Measurements from ENCODE around the gene DPP10.
"Not testable (repeated sequence)": the region's sequence is repeated elsewhere in the genome, so short reads cannot be mapped to it uniquely, and the experiment has no call there.

The DPP10 gene

DNA sequence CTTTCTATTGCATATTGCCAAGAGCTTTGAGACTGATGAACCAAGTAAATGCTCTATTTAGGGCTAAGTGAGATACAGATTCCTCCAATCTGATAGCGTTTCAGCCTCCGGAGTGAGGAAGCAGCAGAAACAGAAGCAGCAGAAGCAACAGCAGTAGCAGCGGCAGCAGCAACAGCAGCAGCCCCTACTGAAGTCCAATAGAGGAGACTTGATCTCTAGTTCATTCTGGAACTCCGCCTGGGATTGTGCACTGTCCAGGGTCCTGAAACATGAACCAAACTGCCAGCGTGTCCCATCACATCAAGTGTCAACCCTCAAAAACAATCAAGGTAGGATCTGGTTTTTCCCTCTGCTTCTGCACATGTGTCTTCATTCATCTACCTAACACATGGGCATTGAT, at the start of gene DPP10:
DPP10 (plus strand) TSS at position 132 of the 400 bp plus-strand sequence.
- DNase-seq: peak; percentile 69

DNA sequence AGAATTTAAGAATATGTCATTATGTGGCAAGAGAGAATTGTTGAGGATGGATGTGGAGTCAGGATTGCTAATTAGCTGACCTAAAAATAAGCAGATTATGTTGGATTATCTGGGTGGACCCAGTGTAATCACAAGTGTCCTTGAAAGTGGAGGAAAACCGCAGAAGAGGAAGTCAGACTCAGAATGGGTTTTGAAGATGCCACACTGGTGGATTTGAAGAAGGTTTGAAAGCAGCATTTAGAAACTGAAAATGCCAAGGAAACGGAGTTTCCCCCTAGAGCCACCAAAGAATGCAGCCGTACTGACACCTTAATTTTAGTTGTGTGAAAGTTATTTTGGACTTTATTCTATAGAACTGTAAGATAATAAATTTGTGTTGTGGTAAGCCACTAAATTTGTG, 41.6 kb upstream of the DPP10 start:
- no peak for DNase-seq

DNA sequence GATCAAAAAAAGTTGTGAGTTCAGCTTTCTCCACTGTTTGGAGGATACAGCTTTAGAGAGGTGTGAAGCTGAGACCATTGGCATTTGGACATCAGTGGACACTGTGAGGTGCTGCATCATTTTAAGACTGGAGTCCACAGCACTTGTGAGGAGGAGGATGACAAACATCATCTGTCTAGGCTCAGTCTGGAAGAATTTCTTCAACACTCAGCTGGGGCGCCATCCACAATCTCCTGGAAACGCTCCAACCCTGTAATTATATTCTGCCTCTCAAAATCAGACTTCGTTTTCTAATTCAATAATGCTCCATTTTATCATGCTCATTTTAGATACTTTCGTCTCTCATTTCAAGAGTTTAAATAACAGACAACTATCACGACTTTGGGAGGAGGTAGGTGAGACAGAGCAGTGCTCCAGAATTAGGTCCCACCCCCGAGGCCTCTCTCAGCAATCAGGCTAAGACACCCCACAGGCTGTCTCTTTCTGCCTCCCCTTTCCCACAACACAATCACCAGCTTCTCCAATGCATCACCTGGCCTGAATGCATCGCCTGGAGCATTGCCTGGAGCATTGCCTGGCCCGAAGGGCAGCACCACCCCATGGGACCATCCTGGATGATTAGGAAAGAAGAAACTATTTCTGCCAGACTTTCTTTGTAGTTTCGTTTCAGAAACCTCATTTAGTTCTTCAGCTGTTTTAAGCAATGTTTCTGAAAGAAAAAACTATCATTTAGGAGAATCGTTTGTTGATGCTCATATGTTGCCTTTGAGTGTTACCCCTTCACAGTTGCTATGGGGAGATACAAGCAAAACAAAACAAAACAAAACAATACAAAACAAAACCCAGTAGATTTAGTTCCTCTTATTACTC, 37.0 kb upstream of the DPP10 start:
- DNase-seq: peak; percentile 21

DNA sequence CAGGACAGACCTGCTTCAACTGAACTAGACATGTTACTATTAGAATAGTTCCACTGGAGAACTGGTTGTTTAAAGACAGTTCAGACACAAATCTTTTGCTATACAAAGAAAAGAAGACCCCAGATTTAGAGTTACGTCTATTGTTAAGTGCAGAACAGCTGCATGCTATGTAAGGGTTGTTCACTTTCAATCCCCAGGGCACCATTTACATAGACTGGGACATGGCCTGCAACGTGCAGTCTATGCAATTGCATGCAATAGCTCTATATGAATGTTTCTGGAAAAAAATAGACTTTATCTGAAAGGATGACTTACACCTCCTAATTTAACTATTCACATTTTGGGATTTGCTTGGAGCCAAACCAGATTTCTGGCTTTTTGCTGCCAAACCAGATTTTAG, 36.1 kb upstream of the DPP10 start:
- no peak for DNase-seq

DNA sequence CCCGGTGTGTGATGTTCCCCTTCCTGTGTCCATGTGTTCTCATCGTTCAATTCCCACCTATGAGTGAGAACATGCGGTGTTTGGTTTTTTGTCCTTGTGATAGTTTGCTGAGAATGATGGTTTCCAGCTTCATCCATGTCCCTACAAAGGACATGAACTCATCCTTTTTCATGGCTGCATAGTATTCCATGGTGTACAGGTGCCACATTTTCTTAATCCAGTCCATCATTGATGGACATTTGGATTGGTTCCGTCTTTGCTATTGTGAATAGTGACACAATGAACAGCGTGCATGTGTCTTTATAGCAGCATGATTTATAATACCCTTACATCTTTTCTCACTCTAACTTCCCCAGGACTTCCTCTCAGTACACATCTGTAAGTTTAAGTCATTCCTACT, 35.1 kb upstream of the DPP10 start:
- DNase-seq: not testable (repeated sequence)

DNA sequence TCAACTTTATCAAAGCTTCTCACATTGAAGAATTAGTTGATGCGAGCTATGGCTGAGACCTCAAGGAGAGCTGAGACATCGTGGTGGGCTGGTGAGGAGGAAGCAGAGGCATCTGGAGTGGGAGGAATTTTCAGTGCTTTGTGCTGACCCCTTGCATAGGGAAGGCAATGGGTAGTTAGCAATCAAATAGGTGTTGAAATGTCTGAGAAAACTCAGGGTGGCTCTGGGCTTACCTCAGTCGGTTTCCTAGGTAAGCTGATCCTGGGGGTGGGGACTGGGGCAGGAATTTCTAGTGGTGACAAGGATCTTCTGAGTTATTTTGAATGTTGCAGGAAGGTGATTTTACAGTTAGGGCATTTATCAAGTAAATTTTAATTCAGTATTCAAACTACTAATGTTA, 20.7 kb upstream of the DPP10 start:
- DNase-seq: no peak

DNA sequence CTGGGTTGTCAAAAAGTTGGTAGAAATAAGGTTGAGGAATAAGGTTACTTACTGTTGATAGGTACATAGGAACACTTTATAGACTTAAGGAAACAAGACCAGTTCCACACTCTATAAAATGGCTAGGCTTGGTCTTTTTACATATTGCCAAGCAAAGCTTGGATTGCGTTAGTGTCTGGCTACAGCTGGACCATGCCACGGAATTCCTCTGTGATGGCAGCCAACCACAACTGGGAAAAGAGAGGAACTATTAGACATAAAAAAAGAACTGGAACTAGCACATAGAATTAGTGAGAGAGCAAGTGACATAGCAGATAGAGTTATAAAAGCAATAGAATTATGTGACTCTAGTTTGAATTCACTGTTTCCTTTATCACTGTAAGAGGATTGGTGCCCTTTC, 17.7 kb upstream of the DPP10 start:
- no peak for DNase-seq

DNA sequence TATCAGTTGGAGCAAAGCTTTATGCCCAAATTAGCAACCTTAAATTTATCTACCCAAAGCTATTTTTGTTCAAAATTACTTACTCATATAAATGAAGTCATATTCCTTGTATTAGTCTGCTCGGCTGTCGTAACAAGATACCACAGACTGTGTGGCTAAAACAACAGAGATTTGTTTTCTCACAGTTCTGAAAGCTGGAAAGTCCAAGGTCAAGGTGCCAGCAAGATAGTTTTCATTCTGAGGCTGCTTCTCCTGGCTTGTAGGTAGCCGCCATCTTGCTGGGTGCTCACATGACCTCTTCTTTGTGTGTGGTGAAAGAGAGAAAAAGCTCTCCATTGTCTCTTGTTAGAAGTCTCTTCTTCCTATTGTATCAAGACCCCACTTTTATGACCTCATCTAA, 15.7 kb upstream of the DPP10 start:
- DNase-seq: no peak

DNA sequence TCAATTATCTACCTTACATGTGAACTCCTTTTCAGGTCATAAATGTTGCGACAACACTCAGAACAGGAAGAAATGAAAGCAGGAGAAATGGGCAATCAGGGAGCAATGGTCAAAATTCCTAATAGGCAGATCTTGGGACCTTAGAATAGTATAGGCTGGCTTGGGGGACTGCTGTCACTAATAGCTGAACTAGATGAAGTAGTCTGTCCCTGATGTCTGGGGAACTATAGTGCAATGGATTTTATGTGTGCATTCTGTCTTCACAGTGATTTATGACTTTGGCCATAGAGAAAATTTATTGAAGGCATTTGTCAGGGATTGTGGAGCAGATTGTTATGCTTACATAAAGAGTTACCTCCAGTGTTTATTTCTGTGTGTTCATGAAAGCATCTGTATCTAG, 6.1 kb upstream of the DPP10 start:
- no peak for DNase-seq

DNA sequence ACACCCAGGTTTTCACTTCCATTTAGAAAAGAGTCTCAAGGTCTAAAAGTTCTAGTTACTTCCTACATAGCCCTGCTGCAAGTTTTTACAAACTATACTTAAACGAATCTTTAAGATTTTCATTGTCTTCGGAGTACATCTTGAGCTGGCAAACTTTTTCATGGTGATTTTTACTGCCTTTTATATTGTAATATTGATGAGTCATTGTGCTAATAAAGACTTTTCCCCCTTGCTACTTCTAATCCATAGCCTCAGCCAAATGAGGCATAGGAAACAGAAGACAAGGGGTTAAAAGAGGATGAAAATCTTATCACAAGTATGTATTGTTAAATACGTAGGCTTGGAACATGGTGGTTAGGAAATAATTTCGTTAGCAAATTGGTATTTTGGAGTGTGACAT, 4.1 kb downstream of the DPP10 start:
- no peak for DNase-seq

DNA sequence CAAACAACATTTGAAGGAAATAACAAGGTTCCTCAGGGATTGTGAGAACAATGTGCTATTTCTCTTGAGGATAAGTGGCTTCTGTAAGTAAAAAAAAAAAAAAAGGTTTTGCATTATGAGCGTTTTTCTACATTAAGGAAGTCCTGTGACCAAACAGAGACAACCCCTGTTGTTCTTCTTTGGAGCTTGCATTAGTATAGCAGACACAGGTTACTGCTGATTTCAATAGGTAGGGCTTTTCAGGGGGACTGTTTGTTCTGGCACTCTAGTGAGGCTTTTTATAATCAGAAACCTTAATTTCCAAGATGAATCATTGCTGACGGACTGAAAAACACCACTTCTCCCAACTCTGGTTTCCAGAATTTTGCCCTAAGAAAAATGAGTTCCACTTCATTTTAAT, 8.2 kb downstream of the DPP10 start:
- DNase-seq: no peak

DNA sequence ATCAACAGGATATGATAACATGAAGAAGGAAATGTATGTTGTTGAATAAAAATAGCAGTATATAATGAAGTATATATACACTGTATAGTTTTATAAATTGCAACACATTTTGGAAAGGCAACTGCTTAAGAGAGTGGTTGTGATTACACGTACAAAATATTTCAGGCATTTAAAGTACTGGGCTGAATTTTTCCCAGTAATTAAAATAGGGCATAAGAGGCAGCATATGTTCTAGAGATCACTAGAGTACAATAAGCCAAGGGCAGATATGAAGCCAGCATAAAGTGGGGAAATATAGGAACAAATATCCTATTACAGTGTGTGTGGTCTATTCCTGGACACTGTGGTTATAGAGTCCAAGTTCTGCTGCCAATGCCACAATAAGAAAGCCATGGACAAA, 14.1 kb downstream of the DPP10 start:
- no peak for DNase-seq

DNA sequence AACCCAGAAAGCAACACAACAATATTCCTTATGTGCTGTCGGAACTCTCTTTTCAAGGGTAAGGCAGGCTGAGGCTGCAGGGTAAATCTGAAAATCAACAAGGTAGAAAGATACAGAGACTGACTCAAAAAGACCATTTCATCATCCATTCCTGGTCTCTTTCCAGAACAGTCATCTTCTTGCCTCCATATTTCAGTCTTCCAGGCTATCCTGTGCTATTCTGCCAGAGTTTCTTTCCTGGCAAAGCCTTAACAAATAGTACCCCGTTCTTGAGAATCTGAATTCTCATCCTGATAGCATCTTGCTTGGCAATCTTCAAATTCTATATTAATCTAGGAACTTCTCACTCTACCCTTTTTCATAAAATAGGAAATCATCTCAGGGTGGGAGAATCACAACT, 15.5 kb downstream of the DPP10 start:
- no peak for DNase-seq

DNA sequence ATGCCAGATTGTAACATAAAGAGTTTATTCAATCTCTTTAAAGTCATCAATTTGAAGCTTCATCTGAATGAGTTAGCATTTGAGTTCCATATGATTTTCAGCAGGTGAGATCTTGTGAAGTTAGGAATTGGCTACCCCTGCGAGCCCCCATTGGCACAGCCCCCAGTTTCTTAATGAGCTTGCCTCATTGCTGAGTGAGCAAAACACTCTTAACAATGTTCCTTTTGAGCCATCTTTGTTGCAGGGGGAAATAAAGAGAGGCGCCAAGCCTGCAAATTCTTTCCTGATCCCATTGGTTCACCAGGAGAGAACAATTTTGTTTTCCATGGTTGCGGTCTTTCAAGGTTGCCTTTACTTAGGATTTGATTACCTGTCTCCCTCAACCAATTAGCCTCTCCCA, 18.7 kb downstream of the DPP10 start:
- no peak for DNase-seq

DNA sequence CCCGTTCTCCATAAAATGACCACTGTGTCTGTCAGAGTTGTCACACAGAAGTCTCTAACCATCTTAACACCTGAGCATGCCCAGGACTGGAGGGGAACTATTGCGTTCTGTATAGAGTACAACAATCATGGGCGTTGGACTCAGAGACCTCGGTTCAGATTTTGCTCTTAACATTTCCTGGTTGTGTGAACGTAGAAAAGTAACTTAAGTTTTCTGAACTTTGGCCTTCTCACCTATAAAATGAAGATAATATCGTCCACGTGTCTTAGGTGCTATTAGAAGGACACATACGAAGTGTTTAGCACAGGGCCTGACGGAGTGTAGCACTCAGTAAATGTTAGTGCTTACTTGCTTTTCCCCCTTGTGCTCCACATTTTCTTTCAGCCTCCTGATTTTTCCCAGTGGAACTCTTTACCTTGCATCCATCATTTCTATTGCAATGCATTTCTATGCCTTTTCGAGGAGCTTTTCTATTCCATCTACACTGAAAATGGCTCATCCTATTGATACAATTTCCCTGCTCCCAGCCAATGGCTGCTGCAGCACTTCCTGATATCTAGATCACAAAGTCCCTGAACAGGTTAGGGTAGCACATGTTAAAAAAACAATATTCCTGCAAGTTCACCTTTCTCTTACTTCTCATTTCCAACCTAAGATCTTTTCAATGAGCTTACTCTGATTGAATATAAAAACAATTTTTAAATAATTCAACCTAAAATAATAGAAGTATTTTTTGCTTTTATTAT, 22.7 kb downstream of the DPP10 start:
- DNase-seq: no peak

DNA sequence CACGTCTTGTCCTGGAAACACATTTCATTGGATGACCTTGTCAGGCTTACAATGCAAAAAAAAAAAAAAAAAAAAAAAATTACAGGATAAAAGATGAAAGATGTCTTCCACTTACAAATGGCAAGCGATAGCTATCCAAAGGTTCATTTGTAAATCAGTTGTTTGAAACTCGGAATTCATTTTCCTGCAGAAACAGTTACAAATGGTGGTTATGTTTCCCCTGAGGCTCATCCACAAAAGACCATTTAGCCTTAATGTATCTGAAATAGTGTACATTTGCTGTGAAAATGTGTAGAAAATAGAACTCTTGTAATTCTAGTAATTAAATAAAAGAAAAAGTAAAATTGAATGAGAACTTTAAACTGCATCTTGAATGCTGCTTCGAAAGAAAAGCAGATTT, 25.9 kb downstream of the DPP10 start:
- DNase-seq: no peak

DNA sequence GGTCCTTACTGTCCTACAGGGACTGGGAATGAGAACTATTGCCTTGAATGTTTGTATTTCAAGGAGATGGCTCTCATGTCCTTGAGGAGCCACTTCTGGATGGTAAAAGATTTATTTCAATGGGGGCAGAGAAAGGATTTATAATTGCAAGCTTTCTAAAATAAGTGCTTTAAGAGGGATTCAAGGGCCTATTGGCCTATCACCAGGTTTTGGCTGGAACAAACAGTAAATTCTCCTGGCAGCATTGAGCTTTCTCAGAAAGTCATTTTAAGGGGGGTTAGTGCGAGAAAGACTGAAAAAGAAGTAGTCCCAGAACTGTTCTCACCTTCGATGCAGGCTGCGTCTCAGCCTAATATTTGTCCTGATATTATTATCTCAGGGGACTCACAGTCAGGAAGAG, 29.8 kb downstream of the DPP10 start:
- DNase-seq: no peak

DNA sequence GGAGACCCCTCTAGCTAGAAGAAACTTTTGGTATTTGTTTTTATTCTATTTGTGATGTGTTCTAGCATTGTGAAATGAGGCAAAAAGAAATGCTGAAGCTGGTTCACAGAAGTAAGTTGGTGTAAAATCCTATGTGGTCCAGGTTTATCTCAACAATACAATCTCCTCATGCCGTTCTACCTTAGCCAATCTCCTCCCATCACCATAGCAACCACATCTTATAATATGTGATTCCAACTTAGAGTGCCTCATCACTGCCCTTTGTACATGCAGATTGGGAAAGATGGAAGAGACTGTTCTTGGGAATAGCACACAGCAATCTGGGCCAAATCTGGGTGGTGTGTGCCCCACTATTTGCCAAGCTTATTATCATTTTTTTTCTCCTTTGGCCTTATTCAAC, 30.3 kb downstream of the DPP10 start:
- no peak for DNase-seq

DNA sequence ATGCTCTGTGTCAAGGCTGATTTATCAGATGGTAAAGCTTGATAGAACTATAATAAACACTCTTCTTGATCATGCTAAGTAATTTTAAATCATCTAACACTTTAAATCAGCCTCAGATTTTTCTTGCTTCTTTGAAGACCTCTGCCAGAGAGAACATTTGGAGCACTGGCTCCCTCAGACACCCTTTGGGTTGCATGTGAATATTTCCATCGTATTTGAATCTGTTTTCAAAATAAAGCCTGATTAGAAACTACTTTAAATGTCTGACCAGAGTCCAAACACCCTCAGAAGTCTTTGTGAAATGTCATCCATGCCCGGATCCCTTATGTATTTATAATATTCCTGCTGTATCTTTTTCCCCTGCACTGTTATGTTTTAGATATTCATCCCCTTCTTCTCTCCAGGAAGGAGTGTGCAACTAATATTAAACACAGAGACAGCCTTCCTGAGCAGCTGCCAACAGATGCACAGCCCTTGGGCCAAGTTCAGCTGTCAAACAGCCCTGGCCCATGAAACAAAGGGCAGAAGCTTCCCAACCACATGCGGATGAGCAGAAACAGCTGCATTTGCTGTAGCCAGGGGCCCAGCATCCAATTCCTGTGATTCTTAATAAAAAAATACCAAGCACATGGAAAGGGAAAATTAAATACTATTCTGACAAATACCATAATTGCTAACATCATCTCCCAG, 46.5 kb downstream of the DPP10 start:
- peak; percentile 81 for DNase-seq

DNA sequence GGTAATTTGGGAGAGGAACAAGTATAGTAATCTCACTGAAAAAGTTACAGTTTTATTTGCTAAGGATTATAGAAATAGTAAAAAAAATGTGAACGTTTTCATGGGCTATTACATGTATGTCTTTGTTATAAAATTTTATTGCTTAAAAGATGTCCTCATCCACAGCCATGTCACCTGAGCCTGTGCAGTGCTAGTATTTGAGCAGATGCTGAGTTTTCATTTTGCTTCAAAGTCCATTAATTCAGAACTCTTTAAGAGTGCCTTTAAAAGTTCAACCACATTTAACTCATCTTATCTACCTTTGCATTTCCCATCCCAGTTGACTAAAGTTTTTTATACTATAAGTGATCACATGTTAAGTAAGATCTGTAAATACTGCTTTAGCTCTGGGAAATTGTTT, 52.6 kb downstream of the DPP10 start:
- no peak for DNase-seq

DNA sequence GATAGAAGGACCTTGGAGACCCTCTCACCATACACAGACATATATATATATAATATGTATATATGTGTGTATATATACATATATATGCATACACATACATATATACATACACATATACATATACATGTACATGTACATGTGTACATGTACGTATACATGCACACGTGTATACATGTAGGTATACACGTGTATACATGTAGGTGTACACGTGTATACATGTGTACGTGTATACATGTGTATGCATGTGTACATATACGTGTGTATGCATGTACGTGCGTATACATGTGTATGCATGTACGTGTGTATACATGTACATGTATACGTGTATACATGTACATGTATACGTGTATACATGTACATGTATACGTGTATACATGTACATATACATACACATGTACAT, 54.5 kb downstream of the DPP10 start:
- no peak for DNase-seq

DNA sequence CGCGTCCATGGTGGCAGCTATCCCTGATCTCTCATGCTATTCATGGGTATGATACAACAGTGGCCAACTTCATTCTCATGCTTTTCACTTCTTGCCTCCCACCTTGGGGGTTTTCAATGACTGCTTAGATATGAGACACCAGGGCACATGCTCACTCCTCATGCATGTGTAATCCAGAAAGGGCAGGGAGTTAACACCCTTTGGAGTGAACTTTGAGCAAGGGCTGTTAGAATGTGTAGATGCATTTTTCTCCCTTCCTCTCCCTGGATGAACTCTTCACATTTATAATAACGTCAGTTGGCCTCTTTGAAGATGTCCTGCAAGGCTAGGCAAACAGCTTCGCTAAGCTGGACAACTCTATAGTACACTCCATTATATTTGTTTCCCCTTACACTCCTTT, 56.7 kb downstream of the DPP10 start:
- DNase-seq: no peak

DNA sequence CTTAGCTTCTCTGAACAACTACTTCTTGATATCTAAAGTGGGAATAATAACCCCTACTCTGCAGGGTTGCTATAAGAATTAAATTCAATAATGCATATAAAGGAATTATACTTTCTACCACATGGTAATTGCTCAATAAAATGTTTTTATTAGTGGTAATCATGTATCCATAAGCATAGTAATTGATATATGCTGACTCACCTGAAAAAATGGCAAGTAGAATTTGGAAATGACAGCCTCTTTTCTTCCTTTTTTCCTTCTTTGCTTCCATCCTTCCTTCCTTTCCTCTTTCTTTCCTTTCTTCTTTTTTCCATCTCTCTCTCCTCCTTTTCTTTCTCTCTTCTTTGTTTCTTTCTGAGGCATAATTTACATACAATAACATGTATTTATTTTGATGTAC, 65.3 kb downstream of the DPP10 start:
- DNase-seq: no peak

DNA sequence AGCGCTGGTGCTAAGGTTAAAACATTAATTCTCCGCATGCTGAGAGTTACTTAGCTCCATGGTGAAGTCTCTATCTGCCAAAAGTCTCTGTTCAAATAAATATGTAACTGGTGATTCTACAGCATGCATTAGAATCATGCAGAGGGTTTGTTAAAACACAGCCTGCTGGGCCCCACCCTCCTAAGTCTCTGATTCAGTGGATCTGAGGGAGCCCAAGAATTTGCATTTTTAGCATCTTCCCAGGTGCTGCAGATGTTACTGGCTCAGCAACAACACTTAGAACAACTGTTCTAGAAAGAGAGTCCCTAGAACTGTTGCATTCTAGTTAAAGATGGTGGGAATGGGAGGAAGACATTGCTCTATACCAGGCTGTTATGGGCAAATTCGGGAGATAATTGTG, 73.4 kb downstream of the DPP10 start:
- DNase-seq: no peak

Data from right hindlimb (tissue), 1 donor.